HG02938 (cell line): ENCODE data around the gene SPPL2A.
"Not testable (repeated sequence)": the region's sequence is repeated elsewhere in the genome, so short reads cannot be mapped to it uniquely, and the experiment has no call there.

Experiments used
- ATAC-seq: cut with Tn5 transposase; IDR thresholded peaks from one replicate; pipeline ENCODE4 v1.9.1; 2021; ENCODE audit warnings: mild to moderate bottlenecking, moderate library complexity; ENCODE audit not compliant: unreplicated experiment

Gene SPPL2A

DNA sequence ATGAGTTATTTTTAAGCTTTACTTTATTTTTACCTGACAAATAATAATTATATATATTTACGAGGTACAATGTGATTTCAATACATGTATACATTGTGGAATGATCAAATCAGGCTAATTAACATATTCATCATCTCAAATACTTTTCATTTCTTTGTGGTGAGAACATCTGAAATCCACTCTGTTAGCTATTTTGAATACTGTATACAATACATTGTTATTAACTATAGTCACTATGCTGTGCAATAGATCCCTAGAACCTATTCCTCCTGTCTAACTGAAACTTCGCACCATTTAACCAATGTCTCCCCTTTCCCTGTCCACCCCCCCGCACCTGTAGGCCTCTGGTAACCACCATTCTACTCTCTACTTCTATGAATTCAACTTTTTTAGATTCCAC is 7.9 kb upstream of the SPPL2A start:
- no peak for ATAC-seq

DNA sequence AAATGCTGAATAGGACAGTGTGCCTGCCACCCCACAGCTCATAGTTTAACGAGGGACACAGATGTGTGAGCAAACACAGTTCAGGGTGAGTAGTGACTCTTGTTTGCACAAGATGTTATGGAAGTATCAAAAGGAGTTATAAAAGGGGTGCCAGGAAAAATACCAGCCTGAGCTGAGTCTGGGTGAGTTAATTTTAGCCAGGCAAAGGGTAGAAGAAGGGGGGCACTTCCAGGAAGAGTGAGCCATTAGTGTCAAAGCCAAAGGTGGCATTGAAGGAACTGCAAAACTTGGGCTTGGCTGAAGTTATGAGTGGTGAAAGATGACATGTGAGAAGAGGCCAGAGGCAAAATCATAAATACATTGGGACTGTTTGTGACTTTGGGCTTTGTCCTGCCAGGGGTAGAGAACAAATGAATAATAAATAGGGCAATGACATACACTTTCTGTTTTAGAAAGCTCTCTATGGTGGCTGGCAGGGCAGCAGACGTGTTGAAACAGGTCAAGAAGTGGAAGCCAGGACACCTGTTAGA is 1.9 kb upstream of the SPPL2A start:
- ATAC-seq, result no peak

DNA sequence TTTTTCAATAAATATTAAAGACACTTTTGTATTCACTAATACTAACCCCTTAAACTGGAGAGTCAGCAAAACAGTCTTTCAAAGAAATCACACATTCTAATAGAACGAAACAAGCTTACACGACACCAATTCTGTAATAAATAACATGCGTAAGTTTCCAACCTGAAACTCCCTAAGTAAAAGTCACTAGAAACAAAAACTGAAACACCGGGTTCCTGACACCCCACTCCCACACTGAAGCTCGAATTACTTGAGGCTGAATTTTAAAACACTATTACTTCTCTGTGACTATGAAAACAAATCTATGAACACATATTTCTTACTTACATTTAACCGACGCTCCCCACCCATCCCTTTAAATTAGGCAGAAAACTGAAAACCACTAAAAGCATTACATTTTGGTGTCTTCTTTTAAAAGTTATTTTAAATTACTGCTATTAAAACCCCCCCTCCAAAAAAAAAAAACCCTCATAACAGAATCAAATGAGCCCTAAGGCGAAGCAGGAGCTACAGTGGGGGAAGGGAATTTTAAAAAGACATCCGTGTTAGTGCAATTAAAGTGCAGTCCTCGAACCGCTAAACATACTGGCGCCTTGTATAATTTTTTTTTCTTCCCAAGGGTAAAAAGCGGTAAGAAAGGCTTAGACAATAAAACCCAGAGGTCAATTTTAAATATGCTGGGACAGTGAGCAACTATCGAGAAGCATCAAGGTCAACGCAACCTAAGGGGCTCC is 878 bp downstream of the SPPL2A start:
- peak; percentile 48 for ATAC-seq

DNA sequence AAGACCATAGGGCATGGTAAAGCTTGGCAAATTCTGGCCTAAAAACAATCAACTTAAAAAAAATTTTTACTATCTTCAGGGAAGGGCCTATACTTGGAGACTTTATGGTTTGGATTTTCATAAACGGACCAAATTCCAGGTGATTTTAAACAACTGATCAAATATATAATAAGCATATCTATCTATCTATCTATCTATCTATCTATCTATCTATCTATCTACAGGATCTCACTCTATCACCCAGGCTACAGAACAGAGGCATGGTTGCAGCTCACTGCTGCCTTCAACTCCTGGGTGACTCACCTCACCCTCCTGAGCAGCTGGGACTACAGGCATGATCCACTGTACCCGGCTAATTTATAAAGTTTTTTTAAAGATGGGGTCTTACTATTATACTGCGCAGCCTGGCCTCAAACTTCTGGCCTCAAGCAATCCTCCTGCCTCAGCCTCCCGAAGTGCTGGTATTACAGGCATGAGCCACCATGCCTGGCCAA is 6.7 kb downstream of the SPPL2A start:
- no peak for ATAC-seq

DNA sequence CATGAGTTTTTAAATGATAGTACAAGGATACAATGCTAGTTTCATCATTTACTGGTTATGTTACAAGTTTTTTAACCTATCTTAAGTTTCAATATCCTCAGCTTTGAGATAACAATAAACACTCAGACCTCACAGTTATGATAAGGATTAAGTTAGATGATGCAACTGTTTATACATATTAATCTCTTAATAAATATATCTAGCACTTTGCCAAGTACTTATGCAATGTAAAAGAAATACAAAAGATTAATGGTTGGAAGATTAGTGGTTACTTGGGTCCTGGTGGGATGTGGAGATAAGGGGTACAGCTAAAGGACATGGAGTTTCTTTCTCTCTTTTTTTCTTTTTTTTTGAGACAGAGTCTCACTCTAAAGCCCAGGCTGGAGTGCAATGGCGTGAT is 12.0 kb downstream of the SPPL2A start:
- ATAC-seq, result no peak

DNA sequence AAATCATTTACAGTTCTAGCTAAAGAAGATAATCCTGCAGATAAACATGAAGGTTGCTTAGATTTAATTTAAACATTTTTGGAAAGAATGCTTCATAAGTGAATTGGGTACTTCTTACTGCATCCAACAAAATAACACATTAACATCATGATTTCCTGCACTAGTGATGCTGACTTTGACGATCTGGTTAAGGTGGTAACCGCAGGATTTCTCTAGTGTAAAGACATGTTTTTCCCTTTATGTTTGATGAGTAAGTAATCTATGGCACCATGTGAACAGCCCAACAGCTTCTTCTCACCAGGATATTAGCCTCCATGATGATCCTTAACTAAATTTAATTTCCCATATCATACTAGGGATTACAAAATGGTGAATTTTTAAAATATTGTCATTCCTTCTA is 14.1 kb downstream of the SPPL2A start:
- no peak for ATAC-seq

DNA sequence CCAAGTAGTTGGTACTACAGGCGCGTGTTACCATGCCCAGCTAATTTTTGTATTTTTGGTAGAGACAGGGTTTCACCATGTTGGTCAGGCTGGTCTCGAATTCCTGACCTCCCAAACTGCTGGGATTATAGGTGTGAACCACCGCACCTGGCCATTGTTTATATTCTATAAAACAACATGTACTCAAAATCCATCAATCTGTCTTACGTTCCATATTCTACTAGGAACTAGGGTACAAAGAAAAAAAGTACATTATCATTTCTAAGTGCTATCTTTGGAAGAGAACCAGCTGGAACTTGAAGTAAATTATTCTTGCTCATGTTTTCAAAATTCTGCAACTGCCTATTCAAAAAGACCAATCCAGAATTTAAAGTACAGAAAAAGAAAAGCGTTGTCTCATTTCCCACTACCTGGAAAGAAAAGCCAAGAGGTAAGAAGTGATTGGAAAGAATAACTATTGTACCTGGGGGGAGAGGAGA is 15.2 kb downstream of the SPPL2A start:
- ATAC-seq, result no peak

DNA sequence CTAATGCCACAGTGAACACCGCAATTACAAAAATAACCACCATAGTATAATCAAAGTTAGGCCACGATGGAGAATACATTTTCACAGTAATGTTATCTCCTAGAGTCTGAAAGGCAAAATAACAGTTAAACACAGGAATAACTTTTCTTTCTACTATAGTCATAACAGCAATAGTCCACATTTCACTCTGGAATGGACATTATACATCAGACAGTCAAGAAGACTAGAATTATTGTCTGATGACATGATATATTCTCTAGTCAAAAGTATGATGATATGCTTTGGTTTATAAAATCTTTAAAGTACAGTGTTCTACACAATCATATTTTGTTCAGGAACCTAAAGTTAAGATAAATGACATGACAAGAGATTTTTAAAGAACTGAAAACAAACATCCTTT is 18.0 kb downstream of the SPPL2A start:
- ATAC-seq, result no peak

DNA sequence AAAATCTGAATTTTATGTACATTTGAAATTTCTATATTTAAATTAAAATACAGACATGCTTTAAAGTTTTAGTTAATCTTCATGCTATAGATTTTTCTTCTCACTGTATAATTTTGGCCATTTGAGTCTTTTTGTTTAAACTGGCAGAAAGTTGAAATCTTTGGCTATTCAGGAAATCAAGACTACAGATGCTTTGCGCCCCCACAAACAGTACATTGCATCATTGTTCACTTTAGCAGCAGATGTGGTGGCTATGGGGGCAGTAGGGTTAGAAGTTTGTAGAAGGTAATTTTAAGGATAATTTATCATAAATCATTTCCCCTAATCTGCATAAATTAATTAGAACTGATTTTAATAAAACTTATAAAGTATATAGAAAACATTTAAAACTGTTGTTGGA is 20.9 kb downstream of the SPPL2A start:
- no peak for ATAC-seq

DNA sequence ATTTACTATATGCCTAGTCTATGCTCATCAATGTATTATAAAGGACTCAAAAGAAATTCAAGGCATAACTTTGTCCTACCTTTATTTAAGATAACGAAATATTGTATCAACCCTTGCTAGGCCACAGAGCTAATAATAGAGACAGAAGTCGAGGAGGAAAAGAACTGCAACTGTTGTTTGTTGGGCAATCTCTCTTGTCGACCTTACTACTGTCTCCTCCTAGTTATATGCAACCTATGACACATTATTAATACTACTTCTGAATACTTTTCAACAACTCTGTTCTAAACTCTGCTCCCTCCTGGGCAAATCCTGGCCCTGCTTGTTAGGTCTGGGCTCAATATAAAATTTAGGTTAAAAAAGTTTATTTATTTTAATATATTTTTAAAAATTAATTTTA is 24.6 kb downstream of the SPPL2A start:
- no peak for ATAC-seq

DNA sequence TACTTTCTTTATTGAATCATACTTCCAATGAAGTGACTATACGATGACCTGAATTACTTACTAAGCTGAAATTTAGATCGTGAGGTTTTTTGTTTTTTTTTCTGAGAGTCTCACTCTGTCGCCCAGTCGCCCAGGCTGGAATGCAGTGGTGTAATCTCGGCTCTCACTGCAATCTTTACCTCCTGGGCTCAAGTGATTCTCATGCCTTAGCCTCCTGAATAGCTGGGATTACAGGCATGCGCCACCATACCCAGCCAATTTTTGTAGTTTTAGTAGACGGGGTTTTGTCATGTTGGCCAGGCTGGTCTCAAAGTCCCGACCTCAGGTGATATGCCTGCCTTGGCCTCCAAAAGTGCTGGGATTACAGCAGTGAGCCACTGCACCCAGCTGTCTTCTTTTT is 28.7 kb downstream of the SPPL2A start:
- ATAC-seq, result no peak

DNA sequence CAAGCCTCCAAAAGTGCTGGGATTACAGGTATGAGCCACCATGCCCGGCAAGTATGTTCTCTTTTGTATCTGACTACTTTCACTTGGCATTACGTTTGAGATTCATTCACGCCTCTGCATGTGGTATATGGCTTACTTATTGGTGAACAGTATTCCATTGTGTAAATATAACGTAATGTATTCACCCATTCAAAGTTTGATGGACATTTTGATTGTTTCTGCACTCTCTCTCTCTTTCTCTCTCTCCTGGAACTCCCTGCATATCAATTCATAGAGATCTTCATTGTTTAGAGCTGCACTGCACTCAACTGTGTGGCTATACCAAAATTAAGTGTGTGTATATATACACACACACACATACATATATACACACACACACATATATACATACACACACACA is 30.4 kb downstream of the SPPL2A start:
- ATAC-seq, result no peak

DNA sequence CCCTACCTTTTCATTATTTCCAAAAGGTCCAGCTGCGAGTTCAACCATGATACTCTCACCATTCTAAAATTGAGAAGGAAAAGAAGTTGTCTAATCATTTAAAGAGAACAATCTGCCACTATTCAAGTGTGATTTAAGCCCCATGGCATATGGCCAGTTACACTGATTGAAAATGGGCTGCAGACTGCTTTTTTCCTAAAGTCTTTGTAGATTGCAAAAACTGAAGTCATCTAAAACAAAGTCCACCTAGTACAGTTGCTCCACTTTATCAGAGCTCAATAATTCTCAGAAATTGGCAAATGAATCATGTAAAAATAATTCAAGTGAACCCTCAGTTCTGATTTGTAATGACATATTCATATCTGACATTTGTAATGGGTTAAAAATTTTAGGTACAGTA is 39.2 kb downstream of the SPPL2A start:
- ATAC-seq, result no peak

DNA sequence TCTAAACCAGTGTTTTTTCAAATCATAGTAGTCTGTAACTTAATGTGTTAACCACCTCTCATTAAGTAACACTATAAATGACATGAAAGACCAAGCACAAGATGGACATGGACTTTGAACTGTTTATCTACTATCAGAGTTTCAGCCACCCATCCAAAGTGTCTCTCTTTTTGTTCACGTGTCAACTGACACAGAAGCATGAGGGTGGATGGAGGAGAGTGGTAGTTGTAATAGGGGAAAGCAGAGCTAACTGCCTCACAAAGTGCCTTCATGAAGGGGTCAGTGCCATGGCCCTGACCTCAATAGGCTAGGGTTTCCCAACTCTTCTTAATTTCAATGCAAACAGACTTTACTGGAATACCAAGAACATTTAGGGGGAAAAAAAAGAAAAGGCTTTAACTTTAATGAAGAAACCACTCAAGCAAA is 46.8 kb downstream of the SPPL2A start:
- no peak for ATAC-seq

DNA sequence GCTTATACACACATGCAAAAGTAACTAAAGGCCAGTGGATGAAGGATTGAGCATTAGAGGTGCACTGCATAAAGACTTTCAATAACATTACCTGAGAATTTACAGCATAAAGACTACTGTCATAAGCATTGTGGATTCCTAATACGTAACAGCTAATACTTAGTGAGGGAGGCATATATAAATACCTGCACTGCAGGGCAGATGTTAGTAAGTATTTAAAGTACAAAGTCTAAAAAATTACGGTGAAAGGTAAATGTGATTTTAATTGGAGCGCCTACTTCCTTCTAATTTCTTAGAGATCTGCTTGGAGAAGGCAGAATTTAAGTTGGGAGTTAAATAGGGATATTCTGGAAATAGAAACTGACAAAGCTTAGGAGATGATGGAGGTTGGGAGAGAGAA is 53.5 kb downstream of the SPPL2A start:
- no peak for ATAC-seq

DNA sequence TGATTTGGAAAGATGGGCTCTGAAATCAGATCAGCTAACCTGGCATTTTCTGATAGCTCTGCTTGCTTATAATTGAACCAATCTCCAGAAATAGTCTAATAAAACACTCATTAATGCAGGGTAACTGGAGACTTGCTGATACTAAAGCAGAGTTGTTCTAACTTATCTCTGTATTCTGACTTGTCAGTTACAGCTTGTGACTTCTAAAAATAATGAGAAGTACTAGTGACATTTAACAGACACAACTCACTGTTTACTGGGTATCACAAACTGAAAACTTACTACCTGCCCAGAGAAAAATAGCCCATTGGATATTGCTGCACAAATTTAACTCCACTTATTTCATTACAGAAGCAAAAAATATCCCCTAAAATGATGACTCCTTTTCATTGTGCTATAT is 54.9 kb downstream of the SPPL2A start:
- no peak for ATAC-seq

DNA sequence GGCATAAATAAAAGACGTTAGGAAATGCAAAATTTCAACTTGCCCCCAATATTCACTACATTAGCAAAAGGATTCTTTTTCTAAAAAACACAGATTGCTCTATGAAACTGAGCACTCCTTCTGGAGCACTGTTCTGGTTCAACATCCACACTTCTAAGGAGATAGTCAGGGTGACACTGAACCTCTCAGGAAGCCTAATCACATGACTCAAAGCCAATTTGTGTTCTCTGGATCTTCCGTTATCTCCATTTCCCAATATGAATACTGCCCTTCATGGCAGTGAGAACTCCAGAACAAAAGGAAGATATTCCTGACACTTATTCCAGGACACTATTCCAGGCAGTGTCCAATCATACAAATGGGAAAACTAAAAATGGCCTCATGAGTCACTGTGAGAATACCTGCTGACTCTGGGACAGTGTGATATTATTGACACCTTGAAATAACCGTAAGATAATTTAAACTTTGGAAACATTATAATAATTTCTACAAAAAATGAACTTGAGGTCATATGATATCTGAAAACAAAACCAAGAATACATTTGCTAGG is 57.6 kb downstream of the SPPL2A start:
- ATAC-seq, result no peak

DNA sequence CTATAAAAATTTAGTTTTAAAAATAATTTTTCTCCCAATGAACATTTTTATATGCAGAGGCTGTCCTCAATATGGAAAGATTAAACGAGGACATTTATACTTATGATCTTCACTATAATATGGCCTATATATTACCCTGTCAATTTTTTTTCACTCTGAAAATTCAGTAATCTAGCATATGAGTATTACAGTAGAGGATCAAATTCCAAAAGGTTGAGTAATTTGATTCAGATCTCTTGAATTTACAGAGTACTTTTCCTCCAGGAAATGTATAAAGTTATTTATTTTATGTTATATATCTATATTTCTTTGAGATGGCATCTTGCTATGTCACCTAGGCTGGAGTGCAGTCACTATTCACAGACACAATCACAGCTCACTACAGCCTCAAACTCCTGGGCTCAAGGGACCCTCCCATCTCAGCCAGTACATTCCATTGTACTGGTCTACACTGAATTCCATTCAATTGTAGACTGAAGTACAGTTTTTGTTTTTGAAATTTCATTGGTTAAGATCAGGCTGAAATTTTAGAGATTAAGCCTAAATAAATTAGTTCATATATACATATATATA is 62.7 kb downstream of the SPPL2A start:
- ATAC-seq, result no peak

DNA sequence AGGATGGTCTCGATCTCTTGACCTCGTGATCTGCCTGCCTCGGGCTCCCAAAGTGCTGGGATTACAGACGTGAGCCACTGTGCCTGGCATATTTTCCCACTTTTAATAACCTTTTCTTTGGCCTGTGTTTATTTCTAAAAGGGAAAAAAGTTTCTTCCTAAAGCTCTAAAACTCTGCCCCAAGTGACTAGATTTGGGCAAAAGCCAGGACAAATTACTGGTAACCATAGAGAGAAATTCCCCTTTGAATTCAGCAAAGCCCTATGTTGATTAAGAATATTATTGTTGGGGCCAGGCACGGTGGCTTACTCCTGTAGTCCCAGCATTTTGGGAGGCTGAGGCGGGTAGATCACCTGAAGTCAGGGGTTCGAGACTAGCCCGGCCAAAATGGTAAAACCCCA is 67.4 kb downstream of the SPPL2A start:
- no peak for ATAC-seq

DNA sequence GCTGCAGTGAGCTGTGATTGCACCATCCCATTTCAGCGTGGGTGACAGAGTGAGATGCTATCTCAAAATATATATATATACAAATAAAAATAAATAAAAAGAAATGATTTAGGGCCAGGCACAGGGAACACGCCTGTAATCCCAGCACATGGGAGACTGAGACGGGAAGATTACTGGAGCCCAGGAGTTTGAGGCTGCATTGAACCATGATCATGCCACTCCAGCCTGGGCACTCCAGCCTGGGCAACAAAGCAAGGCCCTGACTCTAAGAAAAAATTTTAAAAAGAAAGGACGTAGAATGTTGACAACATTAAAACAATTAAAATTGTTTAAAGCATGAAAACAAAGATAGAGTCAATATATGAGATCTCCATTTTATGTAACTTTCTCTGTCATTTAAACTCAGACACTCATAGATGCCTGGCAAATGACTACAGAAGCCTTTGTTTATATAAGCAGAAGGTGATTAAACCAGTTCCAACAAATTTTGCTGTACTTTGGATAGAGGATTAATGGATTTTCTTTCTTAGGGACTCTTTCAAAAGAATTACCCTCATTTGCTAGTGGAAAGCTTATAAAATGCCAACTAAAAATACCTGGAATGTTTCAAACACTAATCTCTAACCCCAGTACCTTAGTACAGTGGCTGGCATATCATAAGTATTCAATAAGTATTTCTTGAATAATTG is 68.3 kb downstream of the SPPL2A start:
- no peak for ATAC-seq

DNA sequence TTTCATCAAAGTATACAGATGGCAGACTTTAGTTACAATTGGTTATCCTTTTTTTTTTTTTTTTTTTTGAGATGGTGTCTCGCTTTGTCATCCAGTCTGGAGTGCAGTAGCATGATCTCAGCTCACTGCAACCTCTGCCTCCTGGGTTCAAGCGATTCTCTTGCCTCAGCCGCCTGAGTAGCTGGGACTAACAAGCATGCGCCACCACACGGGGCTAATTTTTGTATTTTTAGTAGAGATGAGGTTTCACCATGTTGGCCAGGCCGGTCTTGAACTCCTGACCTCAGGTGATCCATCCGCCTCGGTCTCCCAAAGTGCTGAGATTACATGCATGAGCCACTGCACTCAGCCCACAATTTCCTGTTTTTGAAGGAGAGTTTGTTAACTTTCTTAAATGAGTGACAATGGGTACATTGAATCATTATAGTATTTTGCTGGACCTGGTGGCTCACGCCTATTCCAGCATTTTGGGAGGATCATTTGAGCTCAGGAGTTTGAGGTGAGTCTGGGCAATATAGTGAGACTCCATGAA is 70.8 kb downstream of the SPPL2A start:
- not testable (repeated sequence) for ATAC-seq
